Activated T-helper 1 cell treated with anti-CD3 and anti-CD28 coated beads, Interleukin-12 subunit alpha, Interleukin-12 subunit beta, Interleukin-2, Interleukin-4 antibody, amounts not matched to agents 30 ng/mL and 10 ng/mL and 1 ng/mL, durations not matched to agents 14 hours and 24 hours and 36 hours (primary cell): Measurements from ENCODE around the gene TGFBR3L. TPM values are rescaled to one million over a fixed set of nuclear protein-coding genes. Genes with fewer than 3 reads are reported as not detected.
A peak's percentile ranks its signal among the peaks of the same experiment; 100 is the strongest.

ENCODE experiments used
- DNase-seq: peaks from one replicate; pipeline ENCODE4 v3.0.0; 2021; ENCODE audit warnings: low spot score
- H3K27ac Mint-ChIP-seq: one replicate; pipeline ENCODE4 v1.8.0; 2021; ENCODE audit warnings: mild to moderate bottlenecking, mixed read lengths
- H3K27me3 Mint-ChIP-seq: one replicate; pipeline ENCODE4 v1.8.0; 2022; ENCODE audit warnings: mild to moderate bottlenecking, moderate library complexity, mixed read lengths; ENCODE audit not compliant: insufficient read depth
- H3K36me3 Mint-ChIP-seq: one replicate; pipeline ENCODE4 v1.8.0; 2021; ENCODE audit warnings: low read depth, mixed read lengths
- H3K4me1 Mint-ChIP-seq: one replicate; pipeline ENCODE4 v1.8.0; 2021; ENCODE audit warnings: low read depth, mixed read lengths
- H3K4me3 Mint-ChIP-seq: one replicate; pipeline ENCODE4 v1.8.0; 2021; ENCODE audit warnings: mild to moderate bottlenecking, moderate library complexity, mixed read lengths
- H3K9me3 Mint-ChIP-seq: one replicate; pipeline ENCODE4 v1.8.0; 2021; ENCODE audit warnings: mixed read lengths
- intact Hi-C: fragments of 100-400 bp; cut with micrococcal nuclease; formaldehyde crosslinking; loops from one replicate; pipeline ENCODE4 v1.15.1; 2024
- total RNA-seq: library from RNA; stranded (reverse); gene quantifications from 2 replicates; pipeline ENCODE4 v1.2.3, GENCODE V29; 2022

The TGFBR3L gene
- total RNA-seq, 1 donor from 2014 or later, result 6.9 TPM

DNA sequence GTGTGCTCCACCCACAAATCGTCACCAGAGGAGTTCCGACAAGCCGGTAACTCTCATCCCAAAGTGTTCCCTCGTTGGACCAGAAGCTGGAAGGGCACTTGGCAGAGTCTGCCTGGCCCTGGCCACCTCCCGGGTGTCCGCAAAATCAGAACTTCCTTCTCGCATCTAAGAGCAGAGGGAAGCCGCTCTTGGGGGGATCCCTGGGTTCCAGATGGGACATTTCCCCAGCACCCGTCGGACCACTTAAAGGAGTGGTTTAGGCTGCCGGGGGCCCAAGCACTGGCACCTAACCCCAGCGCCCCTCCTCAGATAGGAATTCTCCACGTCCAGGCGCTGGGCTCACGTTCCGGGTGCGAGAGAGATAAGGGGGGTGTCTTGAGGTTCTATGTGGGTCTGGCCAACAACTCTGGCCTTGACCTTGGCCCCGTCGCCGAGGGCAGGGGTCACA lies 11.8 kb upstream of the TGFBR3L start:
- Mint-ChIP-seq H3K4me3 (peak overlapping the region; percentile 90), H3K9me3 (no peaks in the 10 kb centered on the region), H3K4me1 (peaks cover 29% of the 10 kb centered on the region), H3K27ac (peak overlapping the region; percentile 94), H3K27me3 (peaks cover 2% of the 10 kb centered on the region), H3K36me3 (peaks cover 8% of the 10 kb centered on the region)
- no peak for DNase-seq
- intact Hi-C loops, result loop anchor here (1.0 kb wide), 5 partner anchors 17 to 223 kb away; partner anchors contain the start of genes SNAPC2, TIMM44 and TRAPPC5

DNA sequence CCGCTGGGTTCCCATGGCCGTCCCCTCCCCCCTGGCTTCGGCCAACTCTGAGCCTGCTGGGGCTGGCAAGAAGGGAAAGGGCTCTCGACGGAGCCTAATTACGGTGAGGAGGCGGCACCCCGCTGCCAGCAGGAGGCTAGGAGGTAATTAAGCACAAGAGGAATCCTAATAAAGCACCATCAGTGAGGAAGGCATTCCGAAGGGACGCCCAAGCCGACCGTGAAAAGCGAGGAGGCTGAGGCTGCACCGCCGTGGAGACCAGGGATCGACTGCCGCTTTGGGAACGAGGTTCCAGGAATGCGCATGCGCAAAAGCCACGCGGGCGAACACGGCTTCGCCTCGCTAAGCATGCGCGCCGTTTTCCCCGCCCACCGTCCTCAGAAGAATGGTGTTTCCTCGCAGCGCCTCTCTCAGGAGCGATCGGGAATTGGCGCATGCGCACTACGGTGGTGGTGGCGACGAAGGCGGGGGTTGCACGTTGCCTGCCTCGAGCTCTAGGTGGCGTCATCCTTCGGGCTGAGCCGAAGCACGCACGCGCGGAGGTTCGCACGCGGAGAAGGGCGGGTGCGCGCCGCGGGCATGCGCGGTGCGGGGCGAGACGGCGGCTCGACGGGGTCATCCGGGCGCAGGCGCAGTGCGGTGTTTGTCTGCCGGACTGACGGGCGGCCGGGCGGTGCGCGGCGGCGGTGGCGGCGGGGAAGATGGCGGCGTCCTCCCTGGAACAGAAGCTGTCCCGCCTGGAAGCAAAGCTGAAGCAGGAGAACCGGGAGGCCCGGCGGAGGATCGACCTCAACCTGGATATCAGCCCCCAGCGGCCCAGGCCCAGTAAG lies 11.2 kb upstream of the TGFBR3L start, which contains the start of gene MAP2K7:
MAP2K7 (plus strand) TSS at position 634 of the 830 bp plus-strand sequence; CDS start at position 702, 68 bp downstream.
- Mint-ChIP-seq H3K27ac (peak within 1 kb of the TSS; percentile 94), H3K27me3 (peaks cover 2% of the 10 kb centered on the region), H3K4me1 (peaks cover 29% of the 10 kb centered on the region), H3K36me3 (peaks cover 9% of the 10 kb centered on the region), H3K9me3 (no peaks in the 10 kb centered on the region), H3K4me3 (peak within 1 kb of the TSS; percentile 90)
- intact Hi-C loops, result loop anchor here (1.0 kb wide), 5 partner anchors 17 to 223 kb away; partner anchors contain the start of genes SNAPC2, TIMM44 and TRAPPC5
- peak; percentile 100 for DNase-seq

GRCh38 chr19:7904074-7905020 lies 10.3 kb upstream of the TGFBR3L start:
- H3K27ac Mint-ChIP-seq, result peak overlapping the region; percentile 79
- peaks cover 29% of the 10 kb centered on the region for H3K4me1 Mint-ChIP-seq
- peaks cover 2% of the 10 kb centered on the region for H3K27me3 Mint-ChIP-seq
- H3K36me3 Mint-ChIP-seq, result peaks cover 9% of the 10 kb centered on the region
- H3K4me3 Mint-ChIP-seq, result peak overlapping the region; percentile 90
- intact Hi-C loops, result no loop called here
- peak; percentile 68 for DNase-seq
- H3K9me3 Mint-ChIP-seq, result no peaks in the 10 kb centered on the region

- no peaks in the 10 kb centered on the region for H3K9me3 Mint-ChIP-seq
- intact Hi-C loops, result no loop called here
- H3K36me3 Mint-ChIP-seq, result peaks cover 9% of the 10 kb centered on the region
- H3K27ac Mint-ChIP-seq, result peak overlapping the region; percentile 82
- peaks cover 2% of the 10 kb centered on the region for H3K27me3 Mint-ChIP-seq
- no peak for DNase-seq
- H3K4me3 Mint-ChIP-seq, result peak overlapping the region; percentile 86
- H3K4me1 Mint-ChIP-seq, result peaks cover 29% of the 10 kb centered on the region
Observed at GRCh38 chr19:7905268-7905667, 9.4 kb upstream of the TGFBR3L start.

DNA sequence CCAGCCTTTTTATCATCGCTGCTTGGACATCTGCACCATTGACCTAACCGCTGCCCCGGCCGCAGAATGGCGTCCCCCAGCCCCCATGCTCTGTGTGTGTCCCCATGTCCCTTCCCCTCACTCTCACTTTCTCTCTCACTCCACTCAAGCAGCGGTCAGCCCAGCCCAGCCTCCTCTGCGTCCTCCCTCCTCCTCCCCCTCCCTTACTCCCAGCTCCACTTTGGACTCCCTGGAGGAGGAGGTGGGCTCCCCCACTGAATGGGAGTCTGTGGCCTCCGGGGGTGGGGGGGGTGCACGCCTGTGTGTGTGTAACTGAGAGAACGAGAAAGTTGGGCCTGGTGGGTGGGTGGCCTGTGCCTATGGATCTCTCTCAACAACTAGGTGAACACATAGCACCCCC lies 8.8 kb upstream of the TGFBR3L start:
- peaks cover 2% of the 10 kb centered on the region for H3K27me3 Mint-ChIP-seq
- intact Hi-C loops, result no loop called here
- DNase-seq, result no peak
- peak overlapping the region; percentile 82 for H3K27ac Mint-ChIP-seq
- peaks cover 13% of the 10 kb centered on the region for H3K36me3 Mint-ChIP-seq
- peak overlapping the region; percentile 81 for H3K4me3 Mint-ChIP-seq
- no peaks in the 10 kb centered on the region for H3K9me3 Mint-ChIP-seq
- H3K4me1 Mint-ChIP-seq, result peaks cover 29% of the 10 kb centered on the region

- no peak for DNase-seq
- Mint-ChIP-seq H3K27ac (no peak overlapping the region), H3K9me3 (no peaks in the 10 kb centered on the region), H3K27me3 (peaks cover 2% of the 10 kb centered on the region), H3K4me3 (no peak overlapping the region), H3K36me3 (peaks cover 19% of the 10 kb centered on the region), H3K4me1 (peaks cover 29% of the 10 kb centered on the region)
- intact Hi-C loops, result no loop called here
Observed at GRCh38 chr19:7907122-7907521, 7.5 kb upstream of the TGFBR3L start.

DNA sequence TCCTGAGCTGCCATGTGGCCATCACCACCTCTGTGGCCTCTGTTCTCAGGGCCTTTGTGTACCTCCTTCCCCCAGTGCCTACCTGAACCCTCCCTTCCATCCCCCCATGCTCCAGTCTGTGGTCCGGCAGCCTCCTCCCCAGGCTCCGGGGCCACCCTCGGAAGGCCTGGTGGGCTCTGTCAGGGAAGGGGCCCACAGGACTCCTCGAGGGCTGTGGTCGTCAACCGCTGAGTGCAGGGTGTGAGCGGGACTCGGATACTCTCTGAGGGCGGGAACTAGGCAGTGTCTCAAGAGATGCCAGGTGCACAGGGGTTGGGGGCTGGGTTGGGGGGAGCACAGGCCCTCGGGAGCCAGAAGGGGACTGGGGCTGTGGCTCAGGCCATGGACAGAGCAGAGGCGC lies 7.1 kb upstream of the TGFBR3L start:
- intact Hi-C loops, result no loop called here
- Mint-ChIP-seq H3K36me3 (peaks cover 20% of the 10 kb centered on the region), H3K9me3 (no peaks in the 10 kb centered on the region), H3K27ac (no peak overlapping the region), H3K4me1 (peaks cover 27% of the 10 kb centered on the region), H3K27me3 (peaks cover 2% of the 10 kb centered on the region), H3K4me3 (no peak overlapping the region)
- DNase-seq, result no peak

DNA sequence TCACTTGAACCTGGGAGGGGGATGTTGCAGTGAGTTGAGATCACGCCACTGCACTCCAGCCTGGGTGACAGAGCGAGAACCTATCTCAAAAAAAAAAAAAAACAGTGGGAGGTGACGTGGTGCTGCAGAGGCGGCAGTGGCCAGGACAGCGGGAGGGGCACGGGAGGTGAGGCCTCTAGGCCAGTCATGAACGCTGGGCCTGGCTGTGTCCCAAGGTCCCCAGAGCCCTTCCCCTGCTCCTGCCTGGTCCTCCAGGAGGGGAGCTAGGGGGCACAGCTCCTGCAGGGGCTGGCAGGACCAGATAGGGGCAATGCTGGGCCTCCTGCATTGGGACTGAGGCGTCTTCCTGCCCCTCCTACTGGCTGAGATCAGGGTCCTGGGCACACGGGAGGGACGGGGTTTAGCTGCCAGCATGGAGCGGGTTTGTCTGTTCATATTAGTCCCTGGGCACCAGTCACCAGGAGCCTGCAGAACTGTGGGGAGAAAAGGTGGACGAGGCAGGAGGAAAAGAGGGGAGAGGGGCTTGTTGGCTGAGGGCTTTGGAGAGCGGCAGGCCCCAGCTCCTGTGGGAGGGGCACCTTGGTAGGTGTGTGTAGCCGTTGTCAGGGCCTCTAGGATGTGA lies 6.4 kb upstream of the TGFBR3L start:
- no peak for DNase-seq
- H3K27ac Mint-ChIP-seq, result no peak overlapping the region
- peaks cover 20% of the 10 kb centered on the region for H3K4me1 Mint-ChIP-seq
- H3K9me3 Mint-ChIP-seq, result no peaks in the 10 kb centered on the region
- H3K27me3 Mint-ChIP-seq, result peaks cover 2% of the 10 kb centered on the region
- no peak overlapping the region for H3K4me3 Mint-ChIP-seq
- H3K36me3 Mint-ChIP-seq, result peaks cover 26% of the 10 kb centered on the region
- intact Hi-C loops, result no loop called here

DNA sequence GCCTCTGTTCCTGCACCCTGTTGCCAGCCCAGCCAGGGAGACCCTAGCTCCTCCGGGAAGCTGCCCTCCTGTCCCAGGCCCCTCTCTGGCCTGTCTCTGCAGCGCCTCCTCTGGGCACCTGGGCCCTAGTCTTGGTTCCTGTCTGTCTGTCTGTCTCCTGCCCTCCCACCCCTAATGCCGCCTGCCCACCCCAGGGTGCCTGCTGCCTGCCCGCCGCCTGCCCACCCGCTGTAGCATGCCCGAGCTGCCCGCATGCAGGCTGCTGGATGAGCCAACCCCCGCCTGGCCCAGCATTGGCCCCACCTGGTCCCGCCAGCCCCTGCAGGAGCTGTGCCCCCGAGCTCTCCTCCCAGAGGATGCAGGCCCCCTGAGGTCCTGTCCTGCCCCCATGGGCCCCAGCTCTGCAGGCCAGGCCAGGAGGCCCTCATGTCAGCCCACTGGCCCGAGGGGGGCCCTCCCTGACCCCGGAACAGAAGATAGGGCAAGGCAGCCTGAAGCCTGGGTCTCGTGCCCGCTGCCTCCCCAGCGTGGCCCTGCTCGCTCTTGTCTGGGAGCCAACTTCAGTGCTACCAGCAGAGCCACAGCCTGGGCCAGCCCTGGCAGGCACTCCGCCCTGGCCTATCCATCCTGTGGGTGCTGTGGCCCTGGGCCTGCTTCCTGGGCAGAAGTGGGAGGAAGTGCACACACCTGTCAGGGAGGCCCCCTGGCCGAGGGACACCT lies 5.7 kb upstream of the TGFBR3L start:
- intact Hi-C loops, result no loop called here
- no peak for DNase-seq
- peaks cover 26% of the 10 kb centered on the region for H3K36me3 Mint-ChIP-seq
- no peaks in the 10 kb centered on the region for H3K27me3 Mint-ChIP-seq
- H3K4me3 Mint-ChIP-seq, result no peak overlapping the region
- no peaks in the 10 kb centered on the region for H3K9me3 Mint-ChIP-seq
- peaks cover 16% of the 10 kb centered on the region for H3K4me1 Mint-ChIP-seq
- no peak overlapping the region for H3K27ac Mint-ChIP-seq

GRCh38 chr19:7909471-7910067 lies 5.1 kb upstream of the TGFBR3L start:
- Mint-ChIP-seq H3K4me3 (no peak overlapping the region), H3K9me3 (no peaks in the 10 kb centered on the region), H3K27me3 (no peaks in the 10 kb centered on the region), H3K36me3 (peaks cover 26% of the 10 kb centered on the region), H3K4me1 (peaks cover 14% of the 10 kb centered on the region), H3K27ac (no peak overlapping the region)
- DNase-seq, result no peak
- intact Hi-C loops, result no loop called here

DNA sequence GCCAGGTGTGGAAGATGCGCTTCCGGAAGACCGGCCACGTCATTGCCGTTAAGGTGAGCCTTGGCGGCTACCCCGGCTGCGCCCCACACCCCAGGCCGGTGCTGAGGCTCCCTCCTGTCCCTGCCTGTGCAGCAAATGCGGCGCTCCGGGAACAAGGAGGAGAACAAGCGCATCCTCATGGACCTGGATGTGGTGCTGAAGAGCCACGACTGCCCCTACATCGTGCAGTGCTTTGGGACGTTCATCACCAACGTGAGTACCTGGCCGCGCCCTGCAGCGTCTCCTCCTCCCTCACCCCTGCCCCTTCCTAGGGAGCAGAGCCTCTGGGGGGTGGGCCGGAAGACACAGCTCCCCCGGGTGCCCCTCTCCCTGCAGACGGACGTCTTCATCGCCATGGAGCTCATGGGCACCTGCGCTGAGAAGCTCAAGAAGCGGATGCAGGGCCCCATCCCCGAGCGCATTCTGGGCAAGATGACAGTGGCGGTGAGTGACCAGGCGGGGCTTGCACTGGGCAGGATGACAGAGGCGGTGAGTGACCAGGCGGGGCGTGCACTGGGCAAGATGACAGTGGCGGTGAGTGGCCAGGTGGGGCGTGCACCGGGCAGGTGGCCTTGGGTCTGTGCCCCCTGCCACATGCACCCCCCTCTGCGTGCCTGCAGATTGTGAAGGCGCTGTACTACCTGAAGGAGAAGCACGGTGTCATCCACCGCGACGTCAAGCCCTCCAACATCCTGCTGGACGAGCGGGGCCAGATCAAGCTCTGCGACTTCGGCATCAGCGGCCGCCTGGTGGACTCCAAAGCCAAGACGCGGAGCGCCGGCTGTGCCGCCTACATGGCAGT lies 4.1 kb upstream of the TGFBR3L start:
- Mint-ChIP-seq H3K4me1 (peaks cover 4% of the 10 kb centered on the region), H3K27me3 (peaks cover 6% of the 10 kb centered on the region), H3K4me3 (no peak overlapping the region), H3K9me3 (no peaks in the 10 kb centered on the region), H3K27ac (no peak overlapping the region), H3K36me3 (peaks cover 24% of the 10 kb centered on the region)
- intact Hi-C loops, result no loop called here
- DNase-seq, result no peak
